Activated naive CD4-positive, alpha-beta T cell treated with Interleukin-2 at 50 U/mL for 16 hours (primary cell): ENCODE results near the gene NSF.
"Not testable (repeated sequence)": the region's sequence is repeated elsewhere in the genome, so short reads cannot be mapped to it uniquely, and the experiment has no call there.

Source experiments
- DNase-seq: peaks from one replicate; pipeline ENCODE4 v3.0.0-alpha.2; 2020

NSF gene

DNA sequence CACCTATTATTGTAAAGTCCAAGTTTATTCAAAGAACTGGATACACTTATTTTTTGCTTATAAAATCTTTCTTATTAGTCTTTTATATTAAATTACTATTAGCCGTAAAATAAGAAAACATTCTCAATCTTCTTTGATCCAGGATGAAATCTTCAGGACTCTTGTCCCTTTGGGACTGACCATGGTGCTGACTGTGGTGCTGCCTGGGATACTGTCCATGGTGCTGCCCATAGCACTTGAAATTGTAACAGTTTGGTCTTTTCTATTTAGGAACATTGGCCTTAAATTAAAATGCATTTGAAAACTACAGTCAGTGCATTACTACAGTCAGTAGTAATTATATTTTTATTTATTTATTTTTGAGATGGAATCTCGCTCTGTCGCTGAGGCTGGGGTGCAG lies 41.7 kb downstream of the NSF start:
- DNase-seq: not testable (repeated sequence)

DNA sequence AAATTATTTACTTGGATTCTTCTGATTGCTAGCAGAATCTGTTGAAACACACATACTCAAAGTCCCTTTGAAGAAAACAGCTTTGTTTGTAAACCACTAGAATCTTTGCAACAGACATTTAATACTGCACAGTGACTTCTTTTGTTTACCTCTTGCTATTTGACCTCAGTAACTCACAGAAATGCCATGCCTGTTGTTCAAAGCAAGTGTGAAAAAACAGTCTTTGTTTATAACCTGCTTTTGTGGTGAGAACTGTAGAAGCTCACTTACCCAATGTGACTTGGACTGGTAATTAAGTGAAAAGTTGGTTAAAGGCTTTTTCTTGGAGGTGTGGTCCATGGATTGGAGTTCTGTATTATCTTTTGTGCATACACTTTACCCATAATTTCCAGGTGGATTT lies 44.4 kb downstream of the NSF start:
- not testable (repeated sequence) for DNase-seq

- DNase-seq: not testable (repeated sequence)
Observed at GRCh38 chr17:46641861-46642656, 51.6 kb downstream of the NSF start.

GRCh38 chr17:46647251-46647650 lies 56.8 kb downstream of the NSF start:
- DNase-seq: not testable (repeated sequence)

- DNase-seq: not testable (repeated sequence)
Observed at GRCh38 chr17:46647688-46648278, 57.3 kb downstream of the NSF start.

DNA sequence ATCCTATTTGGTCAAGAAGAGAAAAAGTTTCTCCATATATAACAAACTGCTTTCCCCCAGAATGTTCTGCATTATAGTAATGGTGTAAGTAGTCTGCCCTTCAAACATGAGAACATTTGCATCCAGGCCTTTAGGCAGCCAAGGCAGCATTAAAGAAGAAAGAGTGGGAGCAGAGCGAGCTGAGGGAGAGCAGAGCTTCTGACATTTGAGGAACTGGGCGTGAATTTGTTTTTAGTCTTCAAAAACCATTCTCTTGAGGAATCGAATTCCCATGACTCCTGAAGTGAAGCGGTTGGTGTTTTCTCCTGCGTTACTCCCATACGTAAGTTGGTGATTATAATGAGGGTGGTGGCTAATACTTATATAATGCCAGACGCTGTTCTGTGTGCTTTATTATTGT lies 58.8 kb downstream of the NSF start:
- not testable (repeated sequence) for DNase-seq

DNA sequence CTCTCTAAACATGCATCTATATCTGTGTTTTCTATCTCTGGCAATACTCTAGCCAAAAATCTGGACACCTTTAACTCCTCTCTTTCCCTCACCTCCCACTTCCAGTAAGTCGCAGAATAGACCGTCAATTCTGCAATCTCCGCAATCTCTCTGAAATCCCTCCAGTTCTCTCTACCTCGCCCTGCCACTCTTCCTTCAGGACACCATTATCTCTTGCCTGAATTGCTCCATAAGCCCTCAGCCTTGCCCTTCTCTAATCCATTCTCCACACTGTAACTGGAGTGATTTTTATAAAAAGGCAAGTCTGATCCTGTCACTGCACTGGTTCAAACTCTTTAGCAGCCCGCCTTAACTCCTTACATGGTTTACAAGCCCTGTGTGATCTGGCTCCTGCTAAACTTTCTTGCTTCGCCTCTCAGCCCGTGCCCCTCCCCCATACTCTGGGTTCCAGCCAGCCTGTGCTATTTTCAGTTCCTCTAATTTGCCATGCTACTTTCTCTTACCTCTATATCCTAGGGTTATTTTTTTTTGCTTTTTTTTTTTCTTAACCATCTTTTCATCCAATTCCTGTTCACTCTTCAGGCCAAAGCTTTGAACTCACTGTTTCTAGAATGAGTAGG lies 61.7 kb downstream of the NSF start:
- not testable (repeated sequence) for DNase-seq

DNA sequence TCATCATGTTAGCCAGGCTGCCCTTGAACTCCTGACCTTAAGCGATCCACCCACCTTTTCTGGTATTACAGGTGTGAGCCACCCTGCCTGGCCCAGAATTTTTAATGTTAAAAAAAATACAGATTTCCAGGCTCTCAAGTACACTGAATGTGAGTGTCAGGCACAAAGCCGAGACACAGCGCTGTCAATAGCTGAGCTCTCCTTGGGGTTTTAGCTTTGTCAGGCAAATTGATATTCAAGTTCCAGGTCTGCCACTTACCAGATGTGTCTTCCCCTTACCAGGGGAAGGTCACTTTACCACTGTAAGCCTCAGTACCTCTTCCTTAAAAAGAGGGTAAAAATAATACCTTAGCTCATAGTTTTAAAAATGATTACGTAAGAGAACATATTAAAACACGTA lies 67.8 kb downstream of the NSF start:
- DNase-seq: not testable (repeated sequence)

- DNase-seq: not testable (repeated sequence)
Observed at GRCh38 chr17:46659702-46660101, 69.2 kb downstream of the NSF start.

- not testable (repeated sequence) for DNase-seq
Observed at GRCh38 chr17:46663123-46663522, 72.7 kb downstream of the NSF start.

- DNase-seq: not testable (repeated sequence)
Observed at GRCh38 chr17:46663552-46663951, 73.1 kb downstream of the NSF start.

- DNase-seq: not testable (repeated sequence)
Observed at GRCh38 chr17:46665969-46666368, 75.5 kb downstream of the NSF start.

- not testable (repeated sequence) for DNase-seq
Observed at GRCh38 chr17:46670789-46671188, 80.3 kb downstream of the NSF start.

DNA sequence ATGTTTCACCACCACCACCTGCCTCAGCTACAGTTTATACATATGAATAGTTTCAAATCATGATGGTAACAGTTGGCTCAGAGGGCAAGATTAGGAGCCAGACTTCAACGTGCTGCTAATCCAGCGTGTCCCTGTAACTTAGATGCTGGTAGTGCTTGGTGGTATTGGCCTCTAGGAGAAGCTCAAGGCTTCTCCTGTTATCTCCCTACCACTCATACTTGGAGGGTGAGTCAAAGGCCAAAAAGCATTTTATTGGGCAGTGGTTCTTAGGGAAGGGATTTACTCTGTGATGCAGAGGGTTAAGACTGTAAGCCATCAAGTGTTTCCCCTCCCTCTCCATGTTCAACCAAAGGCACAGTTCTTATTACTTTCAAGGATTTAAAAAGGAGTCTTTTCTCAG lies 82.3 kb downstream of the NSF start:
- not testable (repeated sequence) for DNase-seq

GRCh38 chr17:46677819-46678218 lies 87.3 kb downstream of the NSF start:
- not testable (repeated sequence) for DNase-seq

DNA sequence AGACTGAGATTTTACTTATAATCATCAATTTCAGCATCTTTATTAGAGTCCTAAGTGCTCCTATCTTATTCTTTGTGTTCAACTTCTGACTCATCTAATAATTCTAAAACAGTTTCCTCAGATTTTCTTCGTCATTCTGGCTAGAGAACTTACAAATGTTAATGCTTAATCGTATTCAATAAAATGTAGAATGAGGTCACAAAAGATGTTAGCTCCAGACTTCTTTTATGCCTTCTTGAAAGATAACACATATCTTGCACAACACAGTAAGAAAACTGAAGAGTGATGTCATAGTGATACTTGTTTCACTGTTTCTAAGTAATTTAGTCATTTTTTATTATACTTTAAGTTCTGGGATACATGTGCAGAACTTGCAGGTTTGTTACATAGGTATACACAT lies 93.2 kb downstream of the NSF start:
- not testable (repeated sequence) for DNase-seq

DNA sequence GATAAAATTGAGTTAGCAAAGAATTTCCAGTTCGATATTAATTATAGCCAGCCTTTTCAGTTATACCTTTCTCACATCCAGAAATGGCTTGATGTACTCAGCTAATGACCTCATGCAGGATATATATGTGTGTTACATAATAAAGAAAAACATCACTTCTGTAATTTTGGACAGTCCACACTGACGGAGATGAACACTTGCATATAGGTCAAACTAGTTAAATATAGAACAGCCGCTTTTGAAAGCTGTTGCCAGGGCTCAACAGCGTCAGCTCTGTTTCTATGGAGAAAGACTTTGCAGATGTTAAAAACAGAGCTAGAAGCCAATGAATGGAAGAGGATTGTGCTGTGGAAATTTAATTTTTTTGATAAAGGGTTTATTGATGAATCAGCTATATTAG lies 94.8 kb downstream of the NSF start:
- DNase-seq: not testable (repeated sequence)

- not testable (repeated sequence) for DNase-seq
Observed at GRCh38 chr17:46692196-46692595, 101.7 kb downstream of the NSF start.

- not testable (repeated sequence) for DNase-seq
Observed at GRCh38 chr17:46693283-46693682, 102.8 kb downstream of the NSF start.

GRCh38 chr17:46696522-46696921 lies 106.1 kb downstream of the NSF start:
- DNase-seq: not testable (repeated sequence)

DNA sequence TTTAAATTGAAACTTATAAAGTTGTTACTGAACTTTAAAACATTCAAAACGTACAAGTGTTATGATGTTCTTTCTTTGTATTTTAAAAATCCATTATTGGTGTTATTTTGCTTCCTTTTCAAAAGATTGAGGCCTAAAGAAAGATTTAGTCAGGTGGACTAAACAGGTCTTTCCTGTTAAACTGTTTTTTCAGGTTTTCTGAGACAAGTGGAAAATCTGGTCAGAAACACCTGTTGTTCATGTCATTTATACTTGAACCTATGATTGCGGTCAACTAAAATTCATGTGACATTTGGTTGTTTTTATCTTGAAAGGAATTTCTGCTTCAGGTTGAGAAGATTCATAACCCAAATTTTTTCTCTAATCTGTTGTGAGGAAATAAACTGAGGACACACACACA lies 108.5 kb downstream of the NSF start:
- not testable (repeated sequence) for DNase-seq

DNA sequence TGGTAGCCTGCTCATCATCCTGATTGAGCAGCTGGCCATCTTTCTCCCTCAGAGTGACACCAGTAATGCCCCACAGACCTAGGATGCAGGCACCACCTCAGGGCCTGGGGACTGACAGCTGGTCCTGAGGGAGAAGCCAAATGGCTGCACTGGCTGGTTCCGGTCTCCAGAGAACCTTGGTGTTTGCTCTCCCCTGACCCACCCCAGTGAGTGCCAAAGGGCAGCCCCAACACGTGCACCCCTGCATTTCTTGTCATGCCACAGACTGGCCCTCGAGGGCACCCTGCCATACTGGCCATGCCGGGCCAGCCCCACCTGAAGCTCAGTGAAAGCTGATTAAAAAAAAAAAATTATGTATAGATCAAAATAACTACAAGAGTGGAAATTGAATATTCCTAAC lies 127.5 kb downstream of the NSF start:
- no peak for DNase-seq

DNA sequence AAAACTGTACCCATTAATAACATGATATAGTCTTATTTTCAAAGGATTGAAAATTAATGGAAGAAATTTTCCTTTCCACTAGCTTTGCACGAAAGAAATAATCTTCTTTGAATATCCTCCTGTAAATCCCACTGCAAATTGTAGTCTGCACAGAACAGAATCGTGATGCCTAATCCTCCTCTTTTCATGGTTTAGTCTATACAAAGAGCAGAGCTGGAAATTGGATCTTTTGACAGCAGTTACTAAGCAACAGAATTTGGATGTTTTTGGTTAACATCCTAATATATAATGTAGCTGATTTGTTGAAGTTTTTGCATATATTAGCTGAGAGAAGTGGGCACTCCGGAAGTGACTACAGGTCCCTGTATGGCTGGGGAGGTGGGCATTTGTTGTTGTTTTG lies 129.4 kb downstream of the NSF start:
- DNase-seq: no peak

DNA sequence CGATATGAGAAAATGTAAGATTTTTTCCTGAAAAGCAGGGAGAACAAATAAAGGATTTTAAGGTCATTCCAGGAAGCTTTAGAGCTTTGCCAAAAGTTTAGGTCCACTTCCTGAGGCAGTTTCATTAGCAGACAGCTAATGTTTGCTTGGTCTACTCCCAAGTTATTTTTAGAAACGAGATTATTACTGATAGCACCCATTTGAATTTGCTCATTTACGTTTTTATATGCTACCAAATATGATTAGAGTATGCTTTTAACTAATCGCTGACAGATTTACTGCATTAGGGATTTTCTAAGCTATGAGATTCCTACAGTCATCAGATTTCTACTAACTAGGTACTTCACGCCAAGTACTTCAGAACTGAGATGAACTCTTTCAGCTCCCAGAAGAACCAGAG lies 129.9 kb downstream of the NSF start:
- no peak for DNase-seq
